HG02759 (cell line): ENCODE measurements around the gene CTAGE4.
"Not testable (repeated sequence)": the region's sequence is repeated elsewhere in the genome, so short reads cannot be mapped to it uniquely, and the experiment has no call there.

Experiments used
- ATAC-seq: cut with Tn5 transposase; IDR thresholded peaks from one replicate; pipeline ENCODE4 v1.9.1; 2021; ENCODE audit warnings: mild to moderate bottlenecking, moderate library complexity; ENCODE audit not compliant: unreplicated experiment

The CTAGE4 gene

DNA sequence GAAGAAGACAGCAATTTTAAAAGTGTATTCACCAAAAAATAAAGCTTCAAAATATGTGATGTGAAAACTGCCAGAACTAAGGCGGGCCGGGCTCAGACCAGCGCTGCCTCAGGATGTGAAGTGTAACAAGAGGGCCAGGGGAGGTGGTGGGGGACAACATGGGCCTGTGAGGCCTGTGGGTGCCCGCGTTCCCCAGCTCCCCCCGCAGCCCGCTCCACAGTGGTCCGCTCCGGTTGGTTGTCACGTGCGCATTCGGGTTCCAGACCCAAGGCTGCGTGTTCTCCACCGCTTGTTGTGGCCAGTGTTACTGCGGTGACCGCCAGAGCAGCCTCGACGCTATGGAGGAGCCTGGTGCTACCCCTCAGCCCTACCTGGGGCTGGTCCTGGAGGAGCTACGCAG, at the start of gene CTAGE4:
Gene CTAGE4, plus strand, starts transcription at position 301 of the 400 bp plus-strand sequence. Its CDS starts 38 bp downstream, at position 339.
- not testable (repeated sequence) for ATAC-seq

DNA sequence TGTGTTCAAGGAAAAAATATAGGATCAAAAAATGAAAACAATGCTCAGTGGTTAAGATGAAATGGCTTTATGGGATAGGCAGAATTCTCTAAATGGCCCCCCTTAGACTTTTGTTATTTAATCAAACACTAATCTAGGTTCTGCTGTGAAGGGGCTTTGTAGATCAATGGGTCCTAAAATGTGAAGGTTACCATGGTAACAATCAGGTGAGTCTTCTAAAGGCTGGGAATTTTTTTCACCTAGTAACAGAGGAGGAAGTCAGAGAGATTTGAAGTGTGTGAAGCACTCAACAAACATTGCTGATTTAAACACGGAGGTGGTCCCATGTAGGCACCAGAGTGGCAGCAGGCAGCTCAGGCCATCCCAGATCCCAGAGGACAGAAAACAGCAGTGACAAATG, 49.1 kb upstream of the CTAGE4 start:
- no peak for ATAC-seq

GRCh38 chr7:144137501-144137900, 45.8 kb upstream of the CTAGE4 start:
- ATAC-seq = no peak

DNA sequence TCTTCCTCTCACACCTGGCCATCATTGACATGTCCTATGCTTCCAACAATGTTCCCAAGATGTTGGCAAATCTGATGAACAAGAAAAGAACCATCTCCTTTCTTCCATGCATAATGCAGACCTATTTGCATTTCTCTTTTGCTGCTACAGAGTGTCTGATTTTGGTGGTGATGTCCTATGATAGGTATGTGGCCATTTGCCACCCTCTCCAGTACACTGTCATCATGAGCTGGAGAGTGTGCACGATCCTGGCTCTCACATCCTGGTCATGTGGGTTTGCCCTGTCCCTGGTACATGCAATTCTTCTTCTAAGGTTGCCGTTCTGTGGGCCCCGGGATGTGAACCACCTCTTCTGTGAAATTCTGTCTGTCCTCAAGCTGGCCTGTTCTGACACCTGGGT, 41.1 kb upstream of the CTAGE4 start:
- no peak for ATAC-seq

DNA sequence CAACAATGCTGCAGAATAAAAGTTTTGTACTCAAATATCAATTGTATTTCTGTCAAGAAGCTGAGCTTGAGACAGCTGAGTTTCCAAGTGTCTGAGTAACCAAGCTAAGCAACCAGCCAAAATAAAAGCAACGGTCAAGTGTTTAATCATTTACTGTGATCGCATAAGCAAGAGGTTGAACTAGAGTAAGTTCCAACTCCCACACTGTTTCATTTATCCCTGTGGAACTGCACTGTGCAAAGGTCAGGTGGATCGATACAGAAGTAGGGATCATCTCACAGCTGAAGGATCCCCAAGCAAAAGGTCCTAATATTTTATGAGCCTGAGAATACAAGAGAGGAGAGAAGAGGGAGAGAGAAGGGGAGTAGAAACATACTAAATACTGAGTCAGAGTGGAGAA, 38.8 kb upstream of the CTAGE4 start:
- no peak for ATAC-seq

DNA sequence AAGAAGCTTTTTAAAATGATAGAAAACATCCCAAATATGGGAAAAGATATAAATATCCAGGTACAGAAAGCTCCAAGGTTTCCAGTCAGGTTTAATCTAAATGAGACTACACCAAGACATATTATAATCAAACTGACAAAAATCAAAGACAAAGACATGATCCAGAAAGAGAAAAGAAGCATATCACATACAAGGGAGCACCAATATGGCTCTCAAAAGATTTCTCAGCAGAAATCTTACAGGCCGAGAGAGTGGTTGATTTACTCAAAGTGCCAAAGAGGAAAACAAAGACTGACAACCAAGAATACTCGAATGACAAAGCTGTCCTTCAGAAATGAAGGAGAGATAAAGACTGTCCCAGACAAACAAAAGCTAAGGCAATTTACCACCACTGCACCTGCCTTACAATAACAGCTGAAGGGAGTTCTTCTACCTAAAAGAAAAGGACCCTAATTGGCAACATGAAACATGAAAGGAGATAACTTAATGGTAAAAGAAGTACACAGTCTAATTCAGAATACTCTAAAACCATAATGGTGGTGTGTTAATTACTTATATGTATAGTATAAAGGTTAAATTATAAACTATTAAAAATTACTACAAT, 34.9 kb upstream of the CTAGE4 start:
- no peak for ATAC-seq

DNA sequence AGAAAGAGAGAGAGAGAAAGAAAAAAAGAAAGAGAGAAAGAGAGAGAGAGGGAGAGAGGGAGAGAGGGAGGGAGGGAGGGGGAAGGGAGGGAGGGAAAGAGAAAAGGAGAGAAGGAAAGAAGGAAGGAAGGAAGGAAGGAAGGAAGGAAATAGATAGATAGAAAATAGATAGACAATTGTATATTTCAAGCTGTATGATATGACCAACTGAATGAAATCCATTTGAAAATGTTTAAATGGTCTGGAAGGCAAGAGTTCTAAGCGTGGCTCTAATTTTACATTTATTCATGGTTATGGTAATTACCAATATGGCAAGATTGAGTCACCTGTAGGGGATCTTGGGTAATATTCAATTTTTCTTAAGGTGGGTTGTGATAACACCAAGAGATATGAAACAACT, 24.4 kb upstream of the CTAGE4 start:
- ATAC-seq = no peak

DNA sequence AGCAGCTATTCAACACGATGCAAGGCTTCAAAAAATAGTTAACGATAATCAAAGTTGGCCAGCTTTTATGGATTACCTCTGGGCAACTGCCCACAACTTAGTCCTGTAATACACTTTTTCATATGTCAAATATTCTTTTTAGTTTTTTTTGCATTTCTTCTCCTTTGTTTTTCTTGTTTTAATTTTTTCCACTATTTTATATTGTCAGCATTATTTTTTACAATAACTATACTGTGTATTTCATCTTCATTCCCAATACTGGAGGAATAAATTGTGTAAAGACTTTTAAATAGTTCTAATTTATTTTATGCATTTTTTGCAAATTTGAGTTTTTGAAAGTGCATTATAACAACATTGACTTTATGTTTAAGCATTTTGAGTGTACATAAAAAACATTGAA, 18.5 kb upstream of the CTAGE4 start:
- no peak for ATAC-seq

GRCh38 chr7:144171594-144172350, 11.5 kb upstream of the CTAGE4 start:
- not testable (repeated sequence) for ATAC-seq

DNA sequence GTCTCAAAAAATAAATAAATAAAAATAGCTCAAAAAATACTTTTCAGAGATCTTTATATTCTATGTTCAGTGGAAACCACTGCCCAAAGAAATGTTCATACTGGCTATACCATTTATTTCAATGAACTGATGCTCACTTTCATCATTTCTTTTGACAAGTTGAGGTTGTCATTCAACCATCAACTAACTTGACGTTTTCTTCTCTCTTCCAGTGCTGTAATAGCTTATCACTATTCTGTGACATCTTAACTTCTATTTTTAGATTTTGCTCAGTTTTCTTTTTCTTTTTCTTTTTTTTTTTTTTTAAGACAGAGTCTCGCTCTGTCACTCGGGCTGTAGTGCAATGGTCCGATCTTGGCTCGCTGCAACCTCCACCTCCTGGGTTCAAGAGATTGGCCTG, 8.7 kb upstream of the CTAGE4 start:
- no peak for ATAC-seq

DNA sequence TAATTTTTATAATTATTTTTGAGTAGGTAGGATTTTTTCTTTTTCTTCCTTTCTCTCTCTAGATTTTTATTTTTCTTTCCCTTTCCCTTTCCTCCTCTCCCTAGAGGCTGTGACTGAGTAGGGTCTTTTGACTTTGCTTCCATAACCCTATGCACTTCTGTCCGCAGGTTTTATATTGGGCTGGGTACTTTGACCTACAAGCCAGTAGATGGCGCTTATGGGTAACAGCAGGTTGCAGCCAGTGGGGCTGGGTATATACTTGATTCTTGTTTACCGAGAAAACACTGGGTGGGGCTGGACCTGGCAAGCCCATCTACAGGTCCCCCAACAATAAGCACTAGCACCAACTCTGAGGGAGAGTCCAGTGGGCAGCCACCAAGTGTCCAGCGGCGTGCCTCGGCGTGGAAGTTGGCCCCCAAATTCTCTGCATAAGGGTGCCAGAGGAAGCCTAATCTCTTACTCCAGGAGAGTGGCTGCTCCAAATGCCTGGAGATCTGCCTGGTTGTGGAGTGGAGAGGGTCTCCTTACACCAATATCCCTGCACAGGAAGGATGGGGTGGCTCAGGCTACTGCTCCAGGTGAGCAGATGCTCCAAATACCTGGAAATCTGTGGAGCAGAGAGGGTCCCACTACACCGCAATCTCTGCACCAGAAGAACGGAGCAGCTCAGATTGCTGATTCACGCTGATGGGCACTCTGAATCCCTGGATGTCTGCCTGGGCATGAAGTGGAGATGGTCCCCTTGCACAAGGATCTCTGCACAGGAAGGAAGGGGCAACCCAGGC, 4.7 kb upstream of the CTAGE4 start:
- peak; percentile 99 for ATAC-seq

GRCh38 chr7:144179165-144179479, 4.1 kb upstream of the CTAGE4 start:
- ATAC-seq = peak; percentile 26

DNA sequence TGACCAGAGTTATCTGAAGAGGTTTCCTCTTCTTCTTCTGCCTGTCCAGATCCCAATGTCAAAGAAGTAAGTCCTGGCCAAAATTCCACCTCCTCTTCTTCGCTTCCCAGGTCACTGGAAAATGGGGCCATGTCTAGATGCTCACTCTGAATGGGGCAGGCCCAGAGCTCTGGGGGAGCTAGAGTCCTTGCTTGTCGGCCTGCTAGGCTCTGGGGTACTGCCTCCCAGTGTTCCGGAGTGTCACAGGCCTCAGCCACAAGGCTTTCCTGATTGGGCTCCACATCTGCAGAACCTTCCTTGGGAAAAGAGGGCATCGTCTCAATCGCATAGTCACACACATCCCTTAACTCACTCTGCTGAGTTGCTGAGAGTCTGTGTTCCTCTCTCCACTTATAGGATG, 4.6 kb downstream of the CTAGE4 start:
- ATAC-seq = not testable (repeated sequence)

- ATAC-seq = not testable (repeated sequence)
Observed at GRCh38 chr7:144188578-144189171, 5.4 kb downstream of the CTAGE4 start.

DNA sequence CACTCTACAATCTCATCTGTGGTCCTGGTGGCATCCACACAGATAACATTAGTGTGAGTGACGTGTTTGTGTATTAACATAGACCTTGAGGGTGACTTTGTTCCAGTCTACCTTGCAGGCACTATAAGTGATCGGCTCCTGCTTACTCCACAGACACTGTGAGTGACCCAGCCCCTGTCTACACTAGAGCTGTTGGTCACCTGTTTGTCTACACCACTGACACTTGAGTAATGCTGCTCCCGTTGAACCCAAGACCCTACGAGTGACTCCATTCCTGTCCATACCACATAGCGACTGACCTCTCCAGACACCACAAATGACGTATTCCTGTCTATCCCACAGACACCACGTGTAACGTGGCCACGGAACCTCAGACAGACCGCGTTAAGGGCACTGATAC, 10.5 kb downstream of the CTAGE4 start:
- ATAC-seq = not testable (repeated sequence)

DNA sequence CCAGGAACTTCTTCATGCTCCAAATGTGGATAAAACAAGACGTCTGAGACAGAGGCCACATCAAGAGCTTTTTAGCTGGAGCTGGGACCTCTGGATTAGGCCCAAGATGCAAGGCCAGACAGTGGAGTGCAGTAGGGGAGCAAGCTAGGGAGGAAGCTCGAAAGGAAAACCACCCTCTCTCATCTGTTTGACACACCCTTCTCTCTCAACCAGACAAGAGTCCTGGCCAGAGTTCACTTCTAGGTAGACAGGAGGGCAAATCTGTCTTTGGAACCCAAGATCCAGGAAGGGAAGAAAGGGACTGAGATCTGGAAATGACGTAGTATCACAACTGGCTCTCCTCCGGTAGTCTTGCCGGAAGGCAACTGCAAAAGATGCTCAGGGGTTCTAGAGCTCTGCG, 11.2 kb downstream of the CTAGE4 start:
- not testable (repeated sequence) for ATAC-seq

GRCh38 chr7:144195212-144195872, 12.1 kb downstream of the CTAGE4 start, which contains the start of gene ARHGEF35:
Gene ARHGEF35, minus strand, starts transcription at chr7:144195833. Its CDS starts 7,450 bp downstream, at chr7:144188383.
- peak; percentile 74 for ATAC-seq

DNA sequence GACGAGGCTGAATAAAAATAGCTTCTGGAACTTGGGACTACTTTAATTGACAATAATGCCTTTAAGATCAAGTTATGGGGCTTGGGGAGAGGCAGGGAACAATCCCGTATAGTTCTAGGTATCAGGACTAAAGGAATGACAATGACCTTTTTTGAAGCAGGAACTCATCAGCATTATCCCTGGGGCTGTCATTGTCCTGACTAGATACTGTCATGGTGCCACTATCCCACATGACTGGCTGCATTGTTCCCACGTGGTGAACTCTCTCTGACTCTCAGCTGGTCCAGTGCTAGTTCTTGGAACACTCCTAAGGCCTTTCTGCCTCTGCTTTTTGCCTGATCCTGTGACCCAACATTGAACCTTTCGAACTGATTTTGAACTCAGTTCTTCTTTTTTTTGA, 15.7 kb downstream of the CTAGE4 start:
- ATAC-seq = not testable (repeated sequence)

DNA sequence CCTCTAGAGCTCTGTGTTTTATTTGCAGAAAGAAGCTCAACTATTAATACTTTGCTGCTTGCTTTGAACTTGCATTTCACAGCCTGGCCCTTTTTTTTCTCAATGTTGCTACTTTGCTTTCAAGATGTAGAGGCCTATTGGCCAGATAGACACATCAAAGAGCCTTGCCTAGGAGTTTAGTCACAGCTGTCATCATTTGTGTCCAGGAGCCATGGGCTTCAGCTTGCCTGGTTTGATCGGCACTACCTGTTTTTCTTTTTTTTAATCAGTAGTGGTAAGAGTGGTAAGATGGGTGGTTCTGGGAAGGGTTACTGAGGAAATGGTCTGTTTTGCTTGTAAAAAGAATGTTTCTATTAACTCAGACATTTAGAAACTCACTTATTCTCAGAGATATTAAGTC, 18.7 kb downstream of the CTAGE4 start:
- peak; percentile 13 for ATAC-seq

GRCh38 chr7:144203086-144203485, 19.8 kb downstream of the CTAGE4 start:
- not testable (repeated sequence) for ATAC-seq

DNA sequence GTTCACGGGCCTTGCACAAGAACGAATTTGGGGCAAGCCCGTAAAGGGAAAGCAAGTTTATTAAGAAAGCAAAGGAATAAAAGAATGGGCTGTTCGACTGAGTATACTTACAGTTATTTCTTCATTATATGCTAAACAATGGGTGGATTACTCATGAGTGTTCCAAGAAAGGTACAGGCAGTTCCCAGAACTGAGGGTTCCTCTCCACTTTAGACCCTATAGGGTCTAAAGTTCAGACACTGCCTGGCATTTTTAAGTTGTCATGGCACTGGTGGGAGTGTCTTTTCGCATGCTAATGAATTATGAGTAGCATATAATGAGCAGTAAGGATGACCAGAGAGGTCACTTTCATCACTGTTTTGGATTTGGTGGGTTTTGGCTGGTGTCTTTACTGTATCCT, 22.0 kb downstream of the CTAGE4 start:
- ATAC-seq = not testable (repeated sequence)
